Transverse colon (tissue), 4 donors: Measurements from ENCODE around the gene TAF3. TPM values are rescaled to one million over a fixed set of nuclear protein-coding genes. Genes with fewer than 3 reads are reported as not detected.
A peak's percentile ranks its signal among the peaks of the same experiment; 100 is the strongest.

Source experiments
- DNase-seq: peaks from one replicate; pipeline ENCODE4 v3.0.0-alpha.2; 2019
- H3K27ac ChIP-seq, 4 donors: fragments of 200-600 bp; sonication (generic); 2 replicates each; pipeline ENCODE4 v1.5.1; 2016 to 2018; ENCODE audit warnings: inconsistent platforms in 4 of 4
- H3K27me3 ChIP-seq: fragments of 200-600 bp; sonication (generic); 2 replicates; pipeline ENCODE4 v1.5.1; 2017; ENCODE audit warnings: inconsistent platforms
- H3K36me3 ChIP-seq, 4 donors: fragments of 200-600 bp; sonication (generic); 2 replicates each; pipeline ENCODE4 v1.5.1; 2017 to 2019; ENCODE audit warnings: inconsistent platforms in 4 of 4
- H3K4me1 ChIP-seq, 4 donors: fragments of 200-600 bp; sonication (generic); 2 replicates each; pipeline ENCODE4 v1.5.1; 2017 to 2020; ENCODE audit warnings: inconsistent platforms in 4 of 4
- H3K4me3 ChIP-seq, 4 donors: fragments of 200-600 bp; sonication (generic); 1 replicate in 1 of 4; 2 replicates in 3 of 4; pipeline versions ENCODE4 v1.5.1 to v1.6.1; 2017 to 2019; ENCODE audit warnings: inconsistent platforms in 4 of 4
- H3K9me3 ChIP-seq, 2 donors: fragments of 200-600 bp; sonication (generic); 2 replicates each; pipeline ENCODE4 v1.5.1; 2017 to 2019; ENCODE audit warnings: inconsistent platforms in 2 of 2
- EP300 ChIP-seq: sonication (generic); formaldehyde crosslinking; IDR thresholded peaks from one replicate; pipeline ENCODE4 v1.6.1; 2017; ENCODE audit warnings: antibody characterized with exemption, low read depth
- POLR2A ChIP-seq: fragments of 450-650 bp; IDR thresholded peaks from one replicate; pipeline ENCODE4 v1.6.1; 2016; ENCODE audit warnings: antibody characterized with exemption, mild to moderate bottlenecking, moderate library complexity
- POLR2AphosphoS5 ChIP-seq, 3 donors: sonication (generic); formaldehyde crosslinking; IDR thresholded peaks; one replicate each; pipeline ENCODE4 v1.6.1; 2016; ENCODE audit warnings: antibody characterized with exemption in 3 of 3
- WGBS, 2 donors: methylation state at CpG; one replicate each; pipeline ENCODE4 v1.1.5; 2018; ENCODE audit warnings: low coverage in 1 of 2; 5-methylcytosine and 5-hydroxymethylcytosine counted together
- in situ Hi-C, 4 donors: fragments of 200-750 bp; cut with MboI; loops; one replicate each; pipeline versions ENCODE4 v1.15.0 to v1.15.1; 2017; ENCODE audit warnings: low sequenced_read_pairs in 3 of 4, low pct_ligation_motif_present in 1 of 4, low pct_unique_long_range_greater_than_20kb in 1 of 4
- intact Hi-C: fragments of 100-400 bp; cut with DNase I; formaldehyde crosslinking; loops from one replicate; pipeline ENCODE4 v1.15.1; 2023; ENCODE audit warnings: low total_unique reads
- total RNA-seq, 4 donors: library from RNA; depleted of rRNA; stranded (reverse); fragments of >200 nt; gene quantifications; one replicate each; pipeline ENCODE4 v1.1.0, GENCODE V29; 2016
- TF ChIP-seq, protein P1 (sequence below), 5 experiments: fragments of 200-600 bp in 3 of 5; fragments of 450-650 bp in 2 of 5; sonication (generic) in 3 of 5; IDR thresholded peaks; 1 replicate in 2 of 5; 2 replicates in 3 of 5; pipeline ENCODE4 v1.5.1; 2016 to 2017; ENCODE audit warnings: antibody characterized with exemption in 5 of 5, inconsistent platforms in 3 of 5, mild to moderate bottlenecking in 2 of 5, moderate library complexity in 1 of 5

The TAF3 gene
- total RNA-seq, 4 donors from 2014 or later = 4.8 to 35.6 (median 9.6) TPM

DNA sequence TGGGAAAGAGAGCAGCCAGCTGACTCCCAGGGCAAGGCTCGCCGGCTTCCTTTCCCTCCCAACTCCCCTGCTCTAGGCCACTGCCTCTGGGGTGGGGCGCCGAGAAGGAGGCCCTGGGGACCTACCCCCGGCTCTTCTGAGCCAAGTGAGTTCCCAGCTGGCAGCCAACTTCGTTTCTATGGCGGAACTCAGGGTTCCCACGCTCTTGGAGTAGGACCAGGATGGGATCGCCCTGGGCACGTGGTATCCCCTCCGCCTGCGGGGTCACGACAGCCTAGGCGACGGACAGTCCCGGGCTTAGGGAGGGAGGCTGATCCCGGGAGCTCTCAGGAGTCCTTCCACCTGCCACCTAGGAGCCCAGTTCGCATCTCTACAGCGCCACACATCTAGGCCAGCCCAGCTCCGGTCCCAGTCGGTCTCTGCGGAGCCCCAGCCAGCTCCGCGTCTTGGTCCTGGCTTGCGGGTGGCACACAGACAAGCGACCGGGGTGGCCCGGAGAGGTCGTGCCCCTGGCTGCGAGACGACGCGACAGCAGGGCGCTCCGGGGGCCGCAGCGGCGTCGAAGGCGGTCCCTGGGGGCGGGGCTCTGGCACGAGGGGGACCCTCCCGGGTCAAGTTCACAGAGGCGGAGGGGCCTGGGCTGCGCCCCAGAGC is 215.6 kb downstream of the TAF3 start:
- in situ Hi-C loops = loop anchor here in 1 of 4 donors (25.0 kb wide), 1 partner anchor 428 kb away; no protein-coding TSS in a partner anchor
- DNase-seq = no peak
- Histone ChIP-seq H3K27me3 (peaks cover 95% of the 10 kb centered on the region), H3K4me3 (peak overlapping the region in 1 of 4 donors; percentile 23), H3K27ac (no peak overlapping the region), H3K4me1 (peaks cover 5 to 22% (median 15%) of the 10 kb centered on the region in 4 donors), H3K9me3 (no peaks in the 10 kb centered on the region), H3K36me3 (no peaks in the 10 kb centered on the region)
- WGBS, 2 donors = 27% methylated on average over 39 of the region's 45 CpGs; no CpG with 5 or more reads in 1 of the 2 donors
- TF ChIP-seq POLR2AphosphoS5 (IDR thresholded peaks at IDR 0.05) (no peak), EP300 (no peak), POLR2A (no peak)
- TF ChIP-seq, protein P1, sequence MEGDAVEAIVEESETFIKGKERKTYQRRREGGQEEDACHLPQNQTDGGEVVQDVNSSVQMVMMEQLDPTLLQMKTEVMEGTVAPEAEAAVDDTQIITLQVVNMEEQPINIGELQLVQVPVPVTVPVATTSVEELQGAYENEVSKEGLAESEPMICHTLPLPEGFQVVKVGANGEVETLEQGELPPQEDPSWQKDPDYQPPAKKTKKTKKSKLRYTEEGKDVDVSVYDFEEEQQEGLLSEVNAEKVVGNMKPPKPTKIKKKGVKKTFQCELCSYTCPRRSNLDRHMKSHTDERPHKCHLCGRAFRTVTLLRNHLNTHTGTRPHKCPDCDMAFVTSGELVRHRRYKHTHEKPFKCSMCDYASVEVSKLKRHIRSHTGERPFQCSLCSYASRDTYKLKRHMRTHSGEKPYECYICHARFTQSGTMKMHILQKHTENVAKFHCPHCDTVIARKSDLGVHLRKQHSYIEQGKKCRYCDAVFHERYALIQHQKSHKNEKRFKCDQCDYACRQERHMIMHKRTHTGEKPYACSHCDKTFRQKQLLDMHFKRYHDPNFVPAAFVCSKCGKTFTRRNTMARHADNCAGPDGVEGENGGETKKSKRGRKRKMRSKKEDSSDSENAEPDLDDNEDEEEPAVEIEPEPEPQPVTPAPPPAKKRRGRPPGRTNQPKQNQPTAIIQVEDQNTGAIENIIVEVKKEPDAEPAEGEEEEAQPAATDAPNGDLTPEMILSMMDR (IDR thresholded peaks at IDR 0.05) = no peak
- intact Hi-C loops = no loop called here

DNA sequence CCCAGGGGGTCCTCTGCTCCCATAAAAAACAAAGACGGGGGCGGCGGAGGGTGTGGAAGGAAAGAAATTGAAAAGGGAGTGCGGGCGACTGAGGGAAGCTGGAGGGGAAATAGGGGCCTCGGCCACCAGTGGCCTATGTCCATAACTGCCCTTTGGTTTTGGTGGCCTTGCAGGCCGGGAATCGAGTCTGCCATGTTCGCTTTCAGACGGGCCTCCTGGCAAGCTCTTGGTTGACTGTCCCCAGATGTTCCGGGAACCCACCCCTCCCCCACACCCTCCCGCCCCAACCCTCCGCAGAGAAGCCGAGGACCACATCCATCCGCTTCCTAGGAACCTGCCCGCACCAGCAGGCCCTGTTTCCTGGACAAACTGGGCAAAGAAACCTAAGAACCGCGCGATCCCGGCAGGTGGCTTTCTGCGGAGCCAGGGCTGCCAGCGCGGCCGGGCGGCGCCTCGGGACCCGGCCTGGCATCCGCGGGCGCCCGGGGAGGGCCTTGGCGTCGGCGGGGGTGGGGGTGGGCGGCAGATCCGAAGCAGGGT is 216.2 kb downstream of the TAF3 start:
- no peak overlapping the region for H3K27ac ChIP-seq
- no peaks in the 10 kb centered on the region for H3K36me3 ChIP-seq
- TF ChIP-seq, protein P1 (IDR thresholded peaks at IDR 0.05) = no peak
- TF ChIP-seq POLR2AphosphoS5 (IDR thresholded peaks at IDR 0.05) = no peak
- peak overlapping the region in 1 of 4 donors; percentile 23 for H3K4me3 ChIP-seq
- 7% methylated on average over 3 to 28 of the region's 37 CpGs for WGBS, 2 donors
- intact Hi-C loops = no loop called here
- H3K27me3 ChIP-seq = peaks cover 96% of the 10 kb centered on the region
- H3K9me3 ChIP-seq = no peaks in the 10 kb centered on the region
- DNase-seq = no peak
- peaks cover 5 to 22% (median 15%) of the 10 kb centered on the region in 4 donors for H3K4me1 ChIP-seq
- in situ Hi-C loops = loop anchor here in 1 of 4 donors (25.0 kb wide), 1 partner anchor 428 kb away; no protein-coding TSS in a partner anchor

DNA sequence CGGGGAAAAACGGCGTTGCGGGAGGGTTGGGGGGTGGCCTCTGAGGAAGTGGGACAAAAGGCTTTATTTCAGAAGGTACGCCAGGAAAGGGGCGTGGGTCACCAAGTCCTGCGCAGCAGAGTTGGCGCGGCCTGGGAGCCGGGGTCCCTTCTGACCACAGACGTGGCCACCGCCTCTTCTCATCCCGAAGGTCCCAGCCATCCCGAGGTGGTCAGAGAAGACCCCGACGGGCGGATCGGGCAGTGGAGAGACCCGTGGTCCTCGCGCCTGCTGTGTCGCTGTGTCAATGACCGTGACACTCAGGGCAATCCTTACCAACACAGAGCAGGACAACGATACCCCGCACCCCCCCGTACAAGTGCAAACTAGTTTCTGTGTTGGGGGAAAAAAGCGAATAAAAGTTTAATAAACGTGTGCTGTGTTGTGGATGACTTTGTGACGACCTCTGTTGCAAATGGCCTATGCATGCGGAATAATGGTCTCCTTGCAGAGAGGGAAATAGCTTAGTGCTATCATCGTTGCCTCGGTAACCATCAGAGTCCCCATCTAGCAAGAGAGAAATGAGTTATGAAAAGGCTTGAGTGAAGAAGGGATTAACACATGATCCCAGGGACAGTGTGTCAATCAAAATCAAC is 216.8 kb downstream of the TAF3 start:
- H3K4me1 ChIP-seq = peaks cover 5 to 22% (median 15%) of the 10 kb centered on the region in 4 donors
- H3K9me3 ChIP-seq = no peaks in the 10 kb centered on the region
- DNase-seq = no peak
- H3K4me3 ChIP-seq = peak overlapping the region in 1 of 4 donors; percentile 23
- TF ChIP-seq, protein P1 (IDR thresholded peaks at IDR 0.05) = no peak
- no peak for TF ChIP-seq POLR2AphosphoS5 (IDR thresholded peaks at IDR 0.05)
- TF ChIP-seq EP300 = no peak
- no peak for TF ChIP-seq POLR2A
- in situ Hi-C loops (loop anchor here in 1 of 4 donors (25.0 kb wide), 1 partner anchor 427 kb away; no protein-coding TSS in a partner anchor), intact Hi-C loops (no loop called here)
- H3K27ac ChIP-seq = no peak overlapping the region
- WGBS, 2 donors = 0 to 15% methylated on average over 3 to 32 of the region's 32 CpGs
- H3K27me3 ChIP-seq = peaks cover 99% of the 10 kb centered on the region
- H3K36me3 ChIP-seq = no peaks in the 10 kb centered on the region
